Measurements from ENCODE around the gene ADAMTS7.

DNA sequence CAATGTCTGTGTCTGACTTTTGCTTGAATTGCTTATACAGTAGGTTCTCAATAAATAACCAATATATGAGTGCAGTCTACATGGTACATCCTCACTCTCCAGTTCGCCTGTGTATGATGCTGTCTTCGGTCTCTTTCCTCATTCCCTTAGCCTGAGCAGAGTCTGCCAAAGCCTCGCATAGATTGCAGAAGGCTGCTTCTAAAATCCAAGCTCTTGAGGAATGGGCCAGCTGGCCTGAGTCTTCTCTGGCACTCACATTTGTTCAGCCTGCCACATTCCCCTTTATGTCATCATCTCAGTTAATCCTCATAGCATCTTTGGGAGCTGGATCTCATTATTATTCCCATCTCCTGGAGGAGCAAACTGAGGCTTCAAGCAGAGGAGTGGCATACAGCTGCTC lies 27.2 kb upstream of the ADAMTS7 start:
- no peak for TF ChIP-seq CTCF (IDR thresholded peaks at IDR 0.05 in 8 of 11, conservative IDR thresholded peaks at IDR 0.05 in 3 of 11)
- no peak for TF ChIP-seq POLR2A (IDR thresholded peaks at IDR 0.05)
